Adrenal gland (tissue), 5 donors: Measurements from ENCODE around the gene POM121C.
"Not testable (repeated sequence)": the region's sequence is repeated elsewhere in the genome, so short reads cannot be mapped to it uniquely, and the experiment has no call there.

Experiments used
- CTCF ChIP-seq, 6 experiments: fragments of 450-650 bp in 4 of 6; fragments of 200-600 bp in 2 of 6; sonication (generic) in 1 of 6; IDR thresholded peaks; 1 replicate in 5 of 6; 2 replicates in 1 of 6; pipeline versions ENCODE4 v1.5.1 to v1.8.0; 2016 to 2021; ENCODE audit warnings: antibody characterized with exemption in 6 of 6, mild to moderate bottlenecking in 2 of 6, moderate library complexity in 1 of 6
- POLR2A ChIP-seq, 2 donors: fragments of 450-650 bp; IDR thresholded peaks; one replicate each; pipeline ENCODE4 v1.6.1; 2017; ENCODE audit warnings: antibody characterized with exemption in 2 of 2, mild to moderate bottlenecking in 2 of 2, moderate library complexity in 1 of 2
- donor health status: DM: no; HTN: no; CAD: no.

- not testable (repeated sequence) for TF ChIP-seq POLR2A, CTCF (IDR thresholded peaks at IDR 0.05)
Observed at GRCh38 chr7:75410823-75411173, 75.3 kb downstream of the POM121C start.
